ENCODE results near the gene PIGH.

DNA sequence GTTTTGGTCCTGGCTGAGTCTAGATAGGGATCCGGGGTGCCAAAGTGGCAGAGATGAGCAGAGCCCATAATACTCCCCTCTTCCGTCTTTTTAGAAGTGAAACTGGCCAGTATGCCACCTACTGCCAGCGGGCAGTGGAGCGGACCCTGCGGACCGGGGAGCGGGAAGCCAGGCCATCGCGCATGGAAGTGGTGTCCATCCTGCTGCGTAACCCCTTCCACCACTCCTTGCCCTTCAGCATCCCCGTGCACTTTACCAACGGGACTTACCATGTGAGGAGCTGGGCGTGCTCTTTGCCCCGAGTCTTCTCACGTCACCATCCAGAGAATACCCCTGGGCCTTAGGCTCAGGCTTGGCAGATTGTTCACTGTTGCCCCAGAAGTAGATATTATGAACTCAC, 21.0 kb downstream of the PIGH start:
- no peak for TF ChIP-seq TAF1 (IDR thresholded peaks at IDR 0.05; ENCODE audit: borderline replicate concordance, low read depth, low read length)
- TF ChIP-seq POLR2AphosphoS5 (IDR thresholded peaks at IDR 0.05; ENCODE audit: low read depth, low read length), result no peak
- no peak for TF ChIP-seq POLR2A (IDR thresholded peaks at IDR 0.05; ENCODE audit: low read depth, low read length)

Measured in GM12892 (cell line).